HUDEP-2 (cell line): Measurements from ENCODE around the gene AGO4.
"Not testable (repeated sequence)": the region's sequence is repeated elsewhere in the genome, so short reads cannot be mapped to it uniquely, and the experiment has no call there.

Experiments
- DNase-seq, 76 experiments: peaks; one replicate each; lab custom pipeline; 2025; ENCODE audit not compliant: unreplicated experiment in 76 of 76; lab: John Stamatoyannopoulos, UW

The AGO4 gene

DNA sequence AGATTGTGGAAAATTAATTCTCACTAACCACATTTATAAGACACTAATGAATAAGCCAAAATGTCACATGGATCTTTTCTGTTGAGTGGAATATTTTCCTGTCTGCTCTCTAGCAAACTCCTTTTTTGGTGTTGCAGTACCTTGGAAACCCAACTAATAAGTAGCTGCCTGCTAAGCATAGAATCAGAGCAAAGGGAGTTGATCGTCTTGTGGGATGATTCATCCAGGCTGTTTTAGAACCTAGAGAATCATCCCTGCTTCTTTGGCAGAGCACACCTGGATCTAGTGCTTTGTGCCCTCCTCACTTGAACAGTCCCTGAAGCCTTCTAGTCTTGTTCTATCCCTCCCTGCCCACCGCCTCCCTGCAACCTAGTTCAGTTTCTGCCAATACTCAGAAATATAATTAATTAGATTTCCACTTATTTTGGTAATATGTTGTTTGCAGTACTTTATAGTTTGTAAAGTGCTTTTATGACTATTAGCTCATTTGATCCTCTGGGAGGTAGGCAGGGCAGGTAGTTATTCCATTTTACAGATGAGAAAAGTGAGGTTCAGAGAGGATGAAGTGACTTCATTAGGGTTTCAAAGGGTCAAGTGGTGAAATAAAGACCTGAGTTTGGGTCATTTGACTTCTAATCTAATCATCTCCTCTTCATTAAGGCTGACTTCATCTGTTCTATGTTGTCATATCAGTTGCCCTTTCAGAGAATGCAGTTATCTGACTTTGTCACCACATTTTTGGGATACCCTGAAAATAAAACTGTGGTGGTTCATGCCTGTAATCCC is 2.5 kb downstream of the AGO4 start:
- DNase-seq = no peak

DNA sequence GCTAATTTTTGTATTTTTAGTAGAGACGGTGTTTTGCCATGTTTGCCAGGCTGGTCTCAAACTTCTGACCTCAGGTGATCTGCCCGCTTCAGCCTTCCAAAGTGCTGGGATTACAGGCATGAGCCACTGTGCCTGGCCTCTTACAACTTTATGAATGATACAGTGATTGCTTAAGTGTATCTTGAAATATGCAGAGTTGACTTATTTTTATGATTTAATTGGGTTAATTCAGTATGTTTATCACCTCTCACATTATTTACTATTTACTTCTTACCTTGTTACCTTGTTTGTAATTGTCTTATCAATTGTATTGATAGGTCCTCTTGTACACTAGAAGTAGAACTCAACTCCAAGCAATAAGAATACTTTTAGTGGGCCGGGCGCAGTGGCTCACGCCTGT is 4.9 kb downstream of the AGO4 start:
- DNase-seq = not testable (repeated sequence)

DNA sequence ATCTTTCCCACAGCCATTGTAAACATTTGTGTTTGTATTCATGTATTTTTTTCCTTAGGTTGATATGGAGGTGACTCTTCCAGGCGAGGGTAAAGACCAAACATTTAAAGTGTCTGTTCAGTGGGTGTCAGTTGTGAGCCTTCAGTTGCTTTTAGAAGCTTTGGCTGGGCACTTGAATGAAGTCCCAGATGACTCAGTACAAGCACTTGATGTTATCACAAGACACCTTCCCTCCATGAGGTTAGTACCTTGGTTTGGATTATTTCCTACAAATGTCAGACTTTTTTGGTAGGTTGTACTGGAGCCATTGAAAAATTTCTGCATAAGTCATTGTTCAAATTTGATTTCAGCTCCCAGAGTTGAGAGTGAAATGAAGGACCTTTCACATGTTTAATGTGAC is 17.4 kb downstream of the AGO4 start:
- DNase-seq = peak in 1 of 76 experiments; percentile 1

DNA sequence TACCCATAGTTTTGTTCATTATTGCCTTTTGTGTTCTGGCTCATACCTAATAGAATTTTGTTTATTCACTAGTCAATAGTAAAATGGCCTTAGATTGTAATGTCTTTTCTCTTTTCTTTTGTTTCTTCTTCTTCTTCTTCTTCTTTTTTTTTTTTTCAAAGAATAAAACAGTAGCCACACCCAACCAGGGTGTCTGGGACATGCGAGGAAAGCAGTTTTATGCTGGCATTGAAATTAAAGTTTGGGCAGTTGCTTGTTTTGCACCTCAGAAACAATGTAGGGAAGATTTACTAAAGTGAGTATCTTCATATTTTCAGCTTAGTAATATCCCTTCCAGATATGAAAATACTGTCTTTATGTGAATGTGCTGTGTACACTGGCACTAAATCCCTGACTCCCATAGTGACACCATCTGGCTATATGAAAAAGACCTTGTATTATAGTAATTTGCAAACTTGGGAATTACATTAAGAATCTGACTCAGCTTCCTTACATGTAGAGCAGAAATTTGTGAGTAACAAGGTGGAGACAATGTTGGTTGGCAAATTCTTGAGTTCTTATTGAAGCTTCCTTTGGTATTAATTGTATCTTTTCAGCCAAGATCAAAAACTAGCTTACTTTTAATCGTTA is 24.6 kb downstream of the AGO4 start:
- no peak for DNase-seq

DNA sequence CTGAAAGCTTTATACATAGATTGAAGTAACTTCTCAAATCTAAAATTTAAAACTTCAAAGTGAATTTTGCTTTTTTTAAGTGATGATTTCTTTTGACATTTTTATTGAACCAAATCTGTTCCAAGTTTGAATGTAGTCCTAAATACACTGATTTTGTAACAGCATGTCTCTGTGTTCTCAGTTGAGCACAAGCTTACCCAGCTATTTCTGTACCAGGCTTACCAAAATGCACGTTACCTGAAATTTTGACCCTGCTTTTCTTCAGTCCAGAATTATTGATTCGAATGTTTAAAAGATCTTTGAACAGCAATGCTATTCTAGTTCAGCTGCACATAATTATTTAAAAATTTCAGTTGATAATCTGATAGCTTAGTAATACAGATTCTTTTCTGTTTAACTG is 25.6 kb downstream of the AGO4 start:
- no peak for DNase-seq

DNA sequence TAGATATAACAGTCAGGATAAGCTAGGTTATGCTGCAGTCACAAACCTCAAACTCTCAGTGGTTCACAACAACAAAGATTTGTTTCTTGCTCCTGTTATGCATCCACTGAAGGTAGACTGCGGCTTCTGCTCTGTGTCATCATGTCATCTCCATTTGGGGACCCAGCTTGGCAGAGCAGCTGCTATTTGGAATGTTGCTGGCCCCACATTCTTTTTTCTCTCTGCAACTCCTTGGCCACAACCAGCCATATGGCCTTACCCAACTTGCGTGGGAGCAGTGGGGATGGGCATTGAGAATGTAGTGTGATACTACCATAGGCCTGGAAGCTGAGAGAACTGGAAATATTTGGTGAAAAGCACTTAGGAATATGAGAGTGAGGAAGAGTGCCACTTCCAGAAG is 26.4 kb downstream of the AGO4 start:
- DNase-seq = no peak

DNA sequence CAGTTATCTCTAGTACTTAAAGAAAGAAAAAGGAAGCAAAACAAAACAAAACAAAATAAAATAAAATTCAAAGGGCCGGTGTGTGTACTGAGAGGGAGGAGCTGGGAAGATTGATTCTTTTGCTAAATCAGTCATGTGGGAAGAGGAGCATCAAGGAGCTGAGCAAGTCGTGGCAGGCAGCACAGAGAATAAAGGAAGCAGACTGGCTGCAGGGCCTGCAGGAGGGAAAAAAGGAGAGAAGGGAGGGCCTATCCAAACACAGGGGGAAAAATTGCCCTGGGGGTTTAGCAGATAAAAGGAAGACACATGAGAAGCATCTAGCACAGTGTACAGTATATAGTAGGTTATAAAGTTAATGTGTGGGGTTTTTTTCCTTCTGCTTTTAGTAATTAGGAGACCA is 27.6 kb downstream of the AGO4 start:
- DNase-seq = no peak

DNA sequence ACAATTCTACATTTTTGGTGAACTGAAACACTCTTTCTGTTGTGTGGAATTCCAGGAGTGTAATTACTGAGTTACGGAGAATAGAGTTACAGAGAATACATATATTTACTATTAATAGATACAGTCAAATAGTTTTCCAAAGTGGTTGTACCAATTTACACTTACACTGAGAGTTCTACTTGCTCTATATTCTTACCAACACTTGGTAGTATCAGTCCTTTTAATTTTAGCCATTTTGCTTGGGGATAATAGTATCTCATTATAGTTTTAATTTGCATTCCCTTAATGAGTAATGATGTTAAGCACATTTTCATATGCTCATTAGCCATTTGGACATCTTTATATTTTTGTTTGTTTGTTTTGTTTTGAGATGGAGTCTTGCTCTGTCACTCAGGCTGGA is 28.9 kb downstream of the AGO4 start:
- DNase-seq = no peak

DNA sequence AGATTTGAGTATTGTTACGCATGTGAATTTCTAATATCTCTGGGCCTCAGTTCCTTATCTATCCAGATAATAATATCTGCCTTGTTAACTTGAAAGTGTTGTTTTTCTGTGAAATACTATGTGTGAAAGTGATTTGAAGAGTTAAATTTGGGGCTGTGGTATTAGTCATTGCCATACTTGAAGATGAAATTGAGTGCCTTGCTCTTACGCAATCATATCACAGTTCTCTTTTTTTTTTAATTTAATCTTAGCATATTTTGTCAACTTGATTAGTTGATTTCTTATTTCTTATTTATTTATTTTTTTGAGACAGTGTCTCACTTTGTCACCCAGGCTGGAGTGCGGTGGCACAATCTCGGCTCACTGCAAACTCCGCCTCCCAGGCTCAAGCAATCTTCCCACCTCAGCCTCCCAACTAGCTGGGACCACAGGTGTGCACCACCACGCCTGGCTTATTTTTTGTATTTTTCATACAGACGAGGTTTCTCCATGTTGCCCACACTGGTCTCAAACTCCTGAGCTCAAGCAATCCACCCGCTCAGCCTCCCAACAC is 31.0 kb downstream of the AGO4 start:
- no peak for DNase-seq

DNA sequence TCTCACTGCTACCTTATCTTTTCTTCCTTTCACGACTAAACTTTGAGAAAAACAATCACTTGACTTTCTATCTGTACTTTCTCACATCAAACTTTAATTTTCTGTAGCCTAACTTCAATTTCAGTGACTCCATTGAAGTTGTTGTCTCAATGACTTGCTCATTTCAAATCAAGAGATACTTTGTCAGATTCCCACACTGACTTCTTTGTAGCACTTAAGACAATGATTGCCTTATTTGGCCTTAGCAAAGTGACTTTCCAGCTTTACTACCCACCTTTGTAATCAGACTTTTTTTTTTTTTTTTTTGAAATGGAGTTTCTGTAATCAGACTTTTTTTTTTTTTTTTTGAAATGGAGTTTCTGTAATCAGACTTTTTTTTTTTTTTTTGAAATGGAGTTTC is 37.0 kb downstream of the AGO4 start:
- no peak for DNase-seq

DNA sequence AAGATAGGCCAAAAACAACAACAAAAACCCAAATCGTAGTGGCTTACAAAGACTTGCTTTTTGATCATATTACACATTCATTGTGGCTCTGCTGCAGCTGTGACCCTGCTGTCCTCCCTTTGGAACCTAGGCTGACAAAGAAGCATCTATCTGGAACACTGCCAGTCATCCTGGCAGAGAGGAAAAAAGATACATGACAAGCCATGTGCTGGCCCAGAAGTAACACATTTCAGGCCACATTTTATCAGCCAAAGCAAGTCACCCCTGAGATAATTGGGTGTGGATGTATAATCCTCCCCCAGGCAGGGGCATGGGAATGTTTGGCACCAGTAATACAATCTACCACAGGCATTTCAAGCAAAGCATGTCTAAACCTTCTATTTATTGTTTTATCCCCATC is 38.0 kb downstream of the AGO4 start:
- peak in 12 of 76 experiments; percentile 4 to 31 (median 12) for DNase-seq

DNA sequence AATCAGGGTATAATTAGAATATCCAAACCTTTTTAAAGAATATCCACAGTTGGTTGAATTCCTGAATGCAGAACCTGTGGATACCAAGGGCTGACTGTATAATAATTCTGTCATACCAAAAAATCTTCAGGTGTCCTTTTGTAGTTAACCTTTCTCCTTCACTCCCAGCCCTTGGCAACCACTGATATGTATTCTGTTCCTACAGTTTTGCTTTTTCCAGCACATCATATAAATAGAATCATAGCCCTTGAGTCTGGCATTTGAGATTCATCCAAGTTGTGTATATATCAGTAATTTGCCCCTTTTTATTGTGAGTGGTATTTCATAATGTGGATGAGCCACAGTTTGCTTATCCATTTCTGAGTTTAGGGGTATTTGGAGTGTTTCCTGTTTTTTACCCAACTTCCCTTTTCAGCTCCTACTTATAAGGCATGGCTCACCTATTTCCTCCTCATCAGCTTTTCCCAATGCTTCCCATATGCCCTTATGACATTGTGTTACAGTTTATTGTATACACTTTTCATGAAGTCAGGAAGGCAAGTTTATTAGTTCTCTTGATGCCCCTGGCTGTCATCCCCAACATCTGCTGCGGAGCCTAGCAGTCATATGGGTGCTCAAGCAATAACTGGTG is 40.2 kb downstream of the AGO4 start:
- DNase-seq = no peak

DNA sequence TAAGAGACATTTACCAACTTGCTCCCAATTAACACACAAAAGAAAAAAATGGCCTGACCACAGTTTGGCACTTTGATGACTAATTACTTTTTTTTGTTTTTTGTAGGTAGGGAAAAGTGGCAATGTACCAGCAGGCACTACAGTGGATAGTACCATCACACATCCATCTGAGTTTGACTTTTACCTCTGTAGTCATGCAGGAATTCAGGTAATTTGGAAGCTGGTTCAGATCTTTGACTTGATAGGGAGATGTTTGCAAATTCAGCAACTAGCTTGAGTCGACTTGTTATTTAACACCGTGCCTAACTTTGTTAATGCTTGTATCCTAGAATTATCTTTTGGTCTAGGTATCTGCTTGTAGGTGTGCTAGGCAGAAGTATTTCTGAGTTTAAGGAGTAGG is 42.2 kb downstream of the AGO4 start:
- DNase-seq = no peak

DNA sequence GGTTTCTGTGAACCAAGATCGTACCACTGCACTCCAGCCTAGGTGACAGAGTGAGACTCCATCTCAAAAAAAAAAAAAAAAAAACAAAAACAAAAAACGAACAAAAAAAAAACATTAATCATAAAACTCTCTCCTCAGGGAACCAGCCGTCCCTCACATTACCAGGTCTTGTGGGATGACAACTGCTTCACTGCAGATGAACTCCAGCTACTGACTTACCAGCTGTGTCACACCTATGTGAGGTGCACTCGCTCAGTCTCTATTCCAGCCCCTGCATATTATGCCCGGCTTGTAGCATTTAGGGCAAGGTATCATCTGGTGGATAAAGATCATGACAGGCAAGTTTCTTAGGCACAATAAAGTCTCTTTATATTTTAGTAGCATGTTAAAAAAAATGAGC is 42.9 kb downstream of the AGO4 start:
- no peak for DNase-seq

DNA sequence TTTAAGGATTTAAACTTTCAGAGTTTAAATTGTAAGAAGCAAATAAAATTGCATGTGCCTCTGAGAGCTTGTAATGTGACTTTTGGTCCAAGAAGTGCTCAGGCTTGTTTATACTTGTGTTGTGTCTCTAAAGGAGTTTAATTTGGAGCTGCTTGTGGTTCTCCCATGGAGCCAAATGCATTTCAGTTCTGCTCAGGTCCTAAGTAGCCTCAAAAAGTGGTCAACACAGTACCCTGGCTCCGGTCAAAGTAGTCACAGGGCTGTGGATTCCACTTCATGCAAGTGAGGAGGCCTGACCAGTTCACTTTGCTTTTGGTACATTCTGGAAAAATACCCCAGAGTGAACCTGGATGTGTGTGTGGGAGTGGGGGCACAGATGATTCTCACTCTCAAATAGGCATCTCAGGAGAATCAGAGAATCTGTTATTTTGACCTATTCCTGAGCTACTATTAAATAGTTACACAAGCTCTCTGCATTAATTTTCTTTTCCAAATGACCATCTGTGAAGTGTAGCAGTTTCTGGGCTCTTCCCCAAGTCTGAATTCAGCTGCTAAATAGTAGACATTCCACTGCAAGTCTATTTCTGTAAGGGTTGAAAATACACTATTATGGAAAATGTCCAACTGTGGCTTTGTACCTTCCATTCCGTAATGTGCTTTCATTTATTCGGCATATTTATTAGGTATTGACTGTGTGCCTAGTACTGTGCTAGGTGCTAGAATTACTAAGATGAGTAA is 43.5 kb downstream of the AGO4 start:
- no peak for DNase-seq

DNA sequence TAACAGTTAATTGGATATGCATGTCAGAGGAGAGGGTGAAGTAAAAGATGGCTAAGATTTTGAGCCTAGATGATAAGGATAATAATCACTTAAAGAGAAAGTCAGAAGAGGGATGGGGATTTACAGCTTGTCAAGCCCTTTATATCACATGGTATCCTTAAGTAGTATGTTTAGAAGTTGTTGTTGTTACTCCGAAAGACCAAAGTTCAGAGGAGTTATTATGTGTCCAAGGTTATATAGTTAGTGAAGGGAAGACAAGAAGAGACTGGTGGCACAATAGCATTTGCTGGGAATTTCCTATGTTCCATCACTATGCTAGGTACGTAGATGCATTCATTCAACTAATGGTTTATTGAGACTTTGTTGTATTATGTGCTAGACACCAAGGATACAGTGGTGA is 44.4 kb downstream of the AGO4 start:
- DNase-seq = no peak

DNA sequence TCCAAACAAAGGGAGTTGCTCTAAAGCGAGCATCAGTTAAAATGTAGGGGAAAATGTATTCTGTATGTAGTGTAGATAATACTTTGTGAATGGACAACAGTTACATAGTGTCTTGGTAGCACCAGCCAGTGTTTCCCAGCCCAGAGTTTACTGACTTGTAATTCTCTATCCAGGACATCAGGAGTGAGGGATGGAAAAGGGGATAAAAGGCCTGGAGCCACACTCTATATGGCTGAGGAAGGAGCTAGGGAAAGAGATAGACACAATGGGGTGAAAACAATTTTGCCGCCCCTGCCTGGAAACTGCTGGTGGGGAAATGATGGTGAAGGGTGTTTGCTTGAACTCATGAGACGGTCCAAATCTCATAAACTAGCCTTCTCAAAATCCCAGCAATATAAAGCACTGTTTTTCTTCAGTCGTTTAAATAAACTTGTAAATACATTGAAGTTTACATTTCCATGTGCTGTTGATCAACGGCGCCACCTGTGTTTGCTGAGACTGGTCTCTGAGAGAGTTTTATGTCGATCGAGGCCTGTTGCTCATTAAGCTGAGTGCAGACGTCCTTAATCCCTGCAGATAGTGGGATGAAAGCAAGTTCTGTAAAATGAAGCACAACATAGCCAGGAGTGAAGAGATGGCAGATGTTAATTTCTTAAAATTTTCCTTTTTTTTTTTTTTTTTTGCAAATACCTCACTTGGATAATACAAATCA is 47.3 kb downstream of the AGO4 start:
- DNase-seq = no peak

DNA sequence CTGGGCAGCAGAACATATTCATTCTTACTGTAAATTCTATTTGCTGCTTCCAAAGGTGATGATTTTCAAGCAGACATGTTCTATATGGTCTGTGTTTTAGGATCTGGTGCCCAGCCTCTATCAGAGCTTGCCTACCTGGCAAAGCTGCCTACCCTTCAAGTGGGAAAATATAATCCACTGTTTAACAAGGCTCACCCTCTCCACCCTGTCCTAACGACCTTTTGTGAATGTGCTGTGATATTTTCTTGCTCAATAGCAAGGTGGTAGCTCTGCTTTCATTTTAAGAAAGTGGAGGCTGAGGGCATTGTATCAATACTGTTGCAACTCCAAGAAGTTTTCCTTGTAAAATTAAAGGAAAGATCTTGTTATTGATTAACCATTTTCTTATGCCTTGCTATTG is 49.1 kb downstream of the AGO4 start:
- no peak for DNase-seq

DNA sequence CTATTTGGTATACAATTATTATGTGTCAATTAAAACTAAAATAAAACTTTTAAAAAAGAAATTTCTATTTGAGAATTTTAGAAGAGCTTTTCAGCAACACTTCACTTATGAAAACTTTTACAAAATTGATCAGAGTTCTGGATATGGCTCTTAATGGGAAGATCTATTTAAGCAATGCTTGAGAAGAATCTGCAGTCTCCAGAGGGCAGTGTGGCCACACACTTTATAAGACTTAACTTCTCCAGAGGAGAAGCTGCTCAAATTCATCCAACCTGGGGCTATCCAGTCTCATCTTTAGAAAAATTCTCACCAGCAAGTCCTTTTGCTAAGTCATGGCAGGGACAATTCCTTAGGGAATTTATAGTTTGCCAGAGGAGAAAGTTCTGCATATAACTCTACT is 50.0 kb downstream of the AGO4 start:
- peak in 5 of 76 experiments; percentile 3 to 9 (median 4) for DNase-seq

DNA sequence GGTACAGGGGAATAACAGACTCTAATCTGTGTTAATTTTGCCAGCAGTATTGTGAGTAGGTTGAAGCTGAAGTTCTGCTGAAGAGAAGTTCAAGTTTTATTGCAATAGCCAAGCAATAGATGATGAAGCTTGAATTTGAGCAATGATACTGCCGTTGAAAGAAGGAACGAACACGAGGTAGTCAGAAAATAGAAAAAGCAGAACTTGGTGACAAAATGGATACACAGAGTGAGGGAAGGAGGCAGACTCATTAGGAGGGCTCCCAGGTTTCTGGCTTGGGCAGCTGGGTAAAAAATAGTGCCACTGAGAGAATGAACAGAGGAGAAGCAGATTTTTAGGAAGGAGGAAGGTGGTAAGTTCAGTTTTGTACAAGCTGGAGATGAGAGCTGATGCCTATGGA is 52.9 kb downstream of the AGO4 start:
- no peak for DNase-seq
